ENCODE measurements around the gene OR10G6.
"Not testable (repeated sequence)": the region's sequence is repeated elsewhere in the genome, so short reads cannot be mapped to it uniquely, and the experiment has no call there.

The OR10G6 gene, protein sequence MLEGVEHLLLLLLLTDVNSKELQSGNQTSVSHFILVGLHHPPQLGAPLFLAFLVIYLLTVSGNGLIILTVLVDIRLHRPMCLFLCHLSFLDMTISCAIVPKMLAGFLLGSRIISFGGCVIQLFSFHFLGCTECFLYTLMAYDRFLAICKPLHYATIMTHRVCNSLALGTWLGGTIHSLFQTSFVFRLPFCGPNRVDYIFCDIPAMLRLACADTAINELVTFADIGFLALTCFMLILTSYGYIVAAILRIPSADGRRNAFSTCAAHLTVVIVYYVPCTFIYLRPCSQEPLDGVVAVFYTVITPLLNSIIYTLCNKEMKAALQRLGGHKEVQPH

DNA sequence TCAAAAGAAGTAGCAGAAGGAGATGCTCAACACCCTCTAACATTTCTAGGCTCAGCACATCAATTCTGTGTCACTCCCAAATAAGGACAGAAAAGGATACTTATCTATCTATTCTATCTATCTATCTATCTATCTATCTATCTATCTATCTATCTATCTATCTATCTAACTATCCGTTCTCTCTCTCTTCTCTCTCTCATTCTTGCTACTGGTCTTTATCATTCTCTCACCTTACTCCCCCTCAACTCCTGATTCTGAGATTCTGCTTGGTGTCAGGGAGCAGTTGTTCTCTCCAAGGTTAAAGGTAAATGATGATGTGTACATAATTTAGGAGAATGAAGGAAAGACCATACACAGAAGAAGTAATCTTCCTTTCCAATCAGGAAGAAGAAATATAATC is at the start of gene OR10G6:
Gene OR10G6 (minus strand): TSS at position 43 of the 400 bp plus-strand sequence. CDS start 0 bp downstream, at position 43.
- no peak for DNase-seq

DNA sequence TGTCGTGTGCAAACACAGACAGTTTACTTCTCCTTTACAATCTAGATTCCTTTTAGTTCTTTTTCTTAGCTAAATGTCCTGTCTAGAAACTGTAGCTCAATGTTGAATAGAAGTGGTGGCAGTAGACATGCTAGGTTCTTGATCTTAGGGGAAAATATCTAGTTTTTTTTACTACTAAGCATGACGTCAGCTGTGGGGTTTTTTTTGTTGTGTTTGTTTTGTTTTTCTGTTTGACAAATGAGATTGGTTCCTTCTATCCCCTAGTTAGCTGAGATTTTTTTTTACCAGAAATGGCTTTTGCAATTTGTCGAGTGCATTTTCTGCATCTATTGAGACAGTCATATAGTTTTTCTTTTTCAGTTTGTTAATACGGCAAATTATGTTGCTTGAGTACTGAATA is 48.5 kb upstream of the OR10G6 start:
- DNase-seq, result no peak

DNA sequence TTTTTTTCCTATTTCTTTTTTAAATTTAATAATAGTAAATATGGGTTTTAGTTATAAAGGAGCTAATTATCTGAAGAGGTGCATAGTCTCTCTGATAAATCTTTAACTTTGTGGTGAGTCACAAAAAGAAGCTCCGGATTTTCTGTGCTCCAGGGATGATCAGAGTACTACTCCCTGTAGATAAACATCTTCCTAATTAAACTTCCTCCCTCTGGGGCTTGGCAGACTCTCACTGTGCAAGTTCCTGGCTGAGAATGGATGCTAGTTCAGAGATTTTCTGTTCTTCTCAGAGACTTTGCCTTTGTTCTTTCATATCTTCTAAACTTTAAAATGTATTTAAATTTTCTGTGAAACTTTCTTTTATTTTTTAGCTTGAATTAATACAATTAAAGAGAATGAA is 46.3 kb upstream of the OR10G6 start, which contains the start of gene OR10G7:
Gene OR10G7 (minus strand): TSS at position 72 of the 400 bp plus-strand sequence. CDS start 2,324 bp downstream, outside the sequence.
- DNase-seq, result no peak

DNA sequence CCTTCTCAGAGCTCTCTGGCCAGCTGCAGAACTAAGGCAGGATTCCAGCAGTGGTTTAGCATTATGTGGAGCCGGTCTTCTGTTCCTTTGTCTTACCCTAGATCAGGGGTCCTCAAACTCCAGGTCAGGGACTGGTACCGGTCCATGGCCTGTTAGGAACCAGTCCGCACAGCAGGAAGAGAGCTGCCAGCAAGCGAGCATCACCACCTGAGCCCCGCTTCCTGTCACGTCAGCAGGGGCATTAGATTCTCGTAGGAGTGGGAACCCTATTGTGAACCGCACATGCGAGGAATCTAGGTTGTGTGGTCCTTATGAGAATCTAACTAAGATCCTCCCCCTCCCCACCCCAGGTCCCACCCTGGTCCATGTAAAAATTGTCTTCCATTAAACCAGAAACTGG is 44.6 kb upstream of the OR10G6 start:
- no peak for DNase-seq

DNA sequence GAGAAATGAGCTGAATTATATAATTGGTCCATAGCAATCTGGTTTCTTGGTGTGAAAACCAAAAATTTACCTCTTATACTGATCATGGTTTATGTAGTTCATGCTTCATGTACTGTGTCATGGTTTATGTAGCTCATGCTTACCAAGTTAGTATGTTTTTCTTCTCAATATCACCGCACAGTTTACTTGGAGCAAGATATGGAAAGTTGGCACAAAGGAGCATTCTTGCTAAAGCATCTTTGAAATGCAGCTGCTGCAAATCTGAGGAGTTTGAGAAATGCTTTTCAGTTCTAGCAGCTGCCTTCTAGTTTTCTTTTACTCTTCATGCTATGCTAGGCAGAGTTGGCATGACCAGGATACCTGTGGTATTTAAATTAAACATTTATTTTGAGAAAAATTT is 41.7 kb upstream of the OR10G6 start:
- DNase-seq, result no peak

DNA sequence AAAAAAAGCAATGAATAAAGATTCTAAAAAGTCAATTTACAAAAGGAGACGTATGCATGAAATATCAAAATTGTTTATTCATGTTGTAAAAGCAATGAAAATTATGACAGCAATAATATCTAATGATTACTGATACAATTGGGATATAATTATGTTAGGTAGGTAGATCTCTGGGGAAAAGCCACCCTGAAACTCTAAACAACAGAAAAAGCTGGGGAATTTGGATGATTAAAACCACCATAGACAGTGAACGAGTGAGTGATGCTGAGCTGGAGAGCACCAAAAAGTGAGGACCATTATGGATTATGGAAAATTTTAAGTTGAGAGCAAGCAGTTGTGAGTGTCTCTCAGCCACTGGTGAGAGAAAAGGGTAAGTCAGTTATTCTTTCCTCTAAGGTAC is 31.5 kb upstream of the OR10G6 start, which contains the start of gene OR10G8:
Gene OR10G8 (plus strand): TSS at position 301 of the 400 bp plus-strand sequence. CDS start 2,825 bp downstream, outside the sequence.
- DNase-seq, result no peak

DNA sequence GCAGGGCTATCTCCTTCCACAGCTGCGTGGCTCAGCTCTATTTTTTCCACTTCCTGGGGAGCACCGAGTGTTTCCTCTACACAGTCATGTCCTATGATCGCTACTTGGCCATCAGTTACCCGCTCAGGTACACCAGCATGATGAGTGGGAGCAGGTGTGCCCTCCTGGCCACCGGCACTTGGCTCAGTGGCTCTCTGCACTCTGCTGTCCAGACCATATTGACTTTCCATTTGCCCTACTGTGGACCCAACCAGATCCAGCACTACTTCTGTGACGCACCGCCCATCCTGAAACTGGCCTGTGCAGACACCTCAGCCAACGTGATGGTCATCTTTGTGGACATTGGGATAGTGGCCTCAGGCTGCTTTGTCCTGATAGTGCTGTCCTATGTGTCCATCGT is 20.9 kb upstream of the OR10G6 start:
- DNase-seq, result not testable (repeated sequence)

DNA sequence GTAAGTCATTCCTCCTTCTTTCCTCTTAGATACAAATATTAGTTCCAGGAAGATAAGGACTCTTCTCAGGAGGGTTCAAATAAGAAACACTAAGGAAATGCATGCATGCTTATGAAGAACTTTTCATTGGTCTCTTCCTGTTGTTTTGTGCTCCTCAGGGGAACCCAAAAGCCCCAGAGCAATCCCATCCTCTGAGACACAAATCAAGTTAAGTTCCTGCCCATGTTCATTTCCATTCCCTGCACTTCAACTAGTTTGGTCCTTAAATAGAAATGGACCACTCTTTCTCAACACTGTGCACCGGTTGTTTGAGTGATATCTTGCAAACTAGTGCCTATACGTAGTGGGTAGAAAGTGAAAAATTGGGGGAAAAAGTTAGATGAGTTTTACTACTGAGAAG is 17.7 kb upstream of the OR10G6 start, which contains the start of gene OR10G4:
Gene OR10G4 (plus strand): TSS at position 301 of the 400 bp plus-strand sequence. CDS start 2,578 bp downstream, outside the sequence.
- no peak for DNase-seq

DNA sequence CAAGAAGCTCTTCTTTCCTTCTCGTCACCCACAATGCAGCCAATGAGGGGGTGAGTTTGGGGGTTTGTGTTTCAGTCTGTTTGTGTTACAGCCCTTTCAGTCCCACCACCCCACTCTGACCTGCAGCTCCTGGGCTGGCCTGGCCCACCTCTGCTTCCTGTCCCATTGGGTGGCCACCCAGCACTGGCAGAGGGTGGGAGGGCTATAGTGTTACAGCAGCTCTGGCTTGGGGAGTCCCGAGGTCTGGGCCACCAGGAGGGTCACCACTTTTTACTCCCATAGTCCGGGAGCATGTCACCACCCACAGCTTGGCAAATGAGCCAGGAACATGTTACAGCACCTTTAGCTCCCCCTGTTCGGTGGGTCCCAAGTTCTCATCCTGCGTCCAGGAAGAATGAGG is 15.7 kb downstream of the OR10G6 start:
- no peak for DNase-seq

DNA sequence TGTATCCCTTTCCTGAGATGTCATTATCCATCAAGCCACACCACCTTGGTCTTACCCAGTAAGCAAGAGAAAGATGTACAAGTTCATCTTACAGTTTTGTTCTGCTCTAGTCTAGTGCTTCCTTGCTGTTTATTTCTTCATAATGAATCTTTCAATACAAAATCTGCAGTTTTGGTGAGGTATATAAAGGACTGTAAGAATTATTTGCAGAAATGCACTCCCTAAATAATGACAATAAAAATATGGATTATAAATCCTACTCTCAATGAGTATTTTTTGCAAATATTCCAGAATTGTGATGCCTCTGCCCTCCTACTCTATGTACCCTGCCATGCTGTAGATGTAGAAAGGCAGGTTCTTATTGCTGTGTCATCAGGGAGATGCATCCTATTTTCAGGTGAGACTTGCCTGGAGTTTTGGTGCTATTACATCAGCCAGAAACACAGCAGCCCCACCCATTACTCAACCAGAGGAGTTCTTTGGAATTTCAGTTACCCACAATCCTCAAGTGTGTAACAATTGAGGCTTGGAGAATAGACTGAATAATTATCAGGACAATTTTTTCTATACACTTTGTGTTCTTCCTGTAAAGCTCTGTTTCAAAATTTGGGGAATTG is 17.1 kb downstream of the OR10G6 start, which contains the start of gene OR10S1:
Gene OR10S1 (minus strand): TSS at position 51 of the 617 bp plus-strand sequence. CDS start 117 bp downstream, outside the sequence.
- DNase-seq, result no peak

DNA sequence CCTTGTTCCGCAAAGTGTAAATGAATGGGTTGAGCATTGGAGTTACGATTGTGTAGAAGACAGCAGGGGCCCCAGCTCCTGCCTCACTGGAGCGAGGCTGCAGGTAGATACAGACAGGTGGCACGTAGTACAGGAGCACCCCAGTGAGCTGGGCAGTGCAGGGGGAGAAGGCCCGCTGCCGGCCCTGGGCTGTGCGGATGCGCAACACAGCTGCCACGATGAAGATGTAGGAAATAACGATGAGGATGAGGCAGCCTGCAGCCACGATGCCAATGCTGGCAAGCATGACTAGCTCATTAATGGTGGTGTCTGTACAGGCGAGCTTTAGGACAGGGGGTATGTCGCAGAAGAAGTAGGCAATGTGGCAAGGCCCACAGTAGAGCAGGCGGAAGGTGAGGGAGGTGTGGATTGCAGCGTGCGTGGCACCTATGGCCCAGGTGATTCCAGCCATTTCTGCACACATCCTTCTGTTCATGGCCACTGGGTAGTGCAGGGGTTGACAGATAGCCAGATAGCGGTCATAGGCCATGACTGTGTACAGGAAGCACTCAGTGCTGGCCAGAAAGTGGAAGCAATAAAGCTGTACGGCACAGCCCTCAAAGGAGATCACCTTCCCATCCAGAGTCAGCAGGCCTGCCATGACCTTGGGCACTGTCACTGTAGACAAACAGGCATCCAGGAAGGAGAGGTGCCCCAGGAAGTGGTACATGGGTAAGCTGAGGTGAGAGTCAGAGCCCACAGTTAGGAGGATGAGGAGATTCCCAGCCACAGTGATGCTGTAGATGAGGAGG is 18.0 kb downstream of the OR10G6 start:
- DNase-seq, result no peak

DNA sequence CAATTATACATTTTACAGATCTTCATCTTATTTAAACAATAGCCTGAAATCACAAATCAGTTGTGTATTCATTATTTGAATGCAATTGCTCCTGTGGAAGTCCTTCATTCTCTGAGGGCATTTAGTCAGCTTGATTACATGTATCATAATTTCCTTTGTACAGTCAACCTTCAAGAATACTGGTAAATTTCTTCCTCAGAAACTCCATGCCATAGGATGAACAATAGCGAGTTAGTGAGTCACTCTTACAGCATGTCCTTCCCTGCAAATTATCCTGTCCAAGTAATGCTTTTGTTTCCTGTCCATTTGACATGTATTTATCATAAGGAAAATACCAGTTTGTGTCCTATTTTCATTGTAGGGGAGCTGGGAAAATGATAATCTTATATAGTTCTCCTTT is 21.1 kb downstream of the OR10G6 start:
- DNase-seq, result no peak

DNA sequence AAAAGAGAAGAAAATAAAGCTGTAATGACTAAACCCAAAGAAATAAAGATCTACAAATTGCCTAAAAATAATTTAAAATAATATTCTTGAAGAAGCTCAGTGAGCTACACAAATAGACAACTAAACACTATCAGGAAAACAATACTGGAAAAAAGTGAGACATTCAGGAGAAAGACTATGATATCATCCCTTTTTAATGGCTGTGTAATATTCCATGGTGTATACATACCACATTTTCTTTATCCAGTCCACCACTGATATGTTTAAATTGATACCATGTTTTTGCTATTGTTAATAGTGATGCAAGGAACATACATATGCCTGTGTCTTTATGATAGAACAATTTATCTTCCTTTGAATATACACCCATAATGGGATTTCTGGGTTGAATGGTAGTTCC is 38.2 kb downstream of the OR10G6 start:
- DNase-seq, result no peak

DNA sequence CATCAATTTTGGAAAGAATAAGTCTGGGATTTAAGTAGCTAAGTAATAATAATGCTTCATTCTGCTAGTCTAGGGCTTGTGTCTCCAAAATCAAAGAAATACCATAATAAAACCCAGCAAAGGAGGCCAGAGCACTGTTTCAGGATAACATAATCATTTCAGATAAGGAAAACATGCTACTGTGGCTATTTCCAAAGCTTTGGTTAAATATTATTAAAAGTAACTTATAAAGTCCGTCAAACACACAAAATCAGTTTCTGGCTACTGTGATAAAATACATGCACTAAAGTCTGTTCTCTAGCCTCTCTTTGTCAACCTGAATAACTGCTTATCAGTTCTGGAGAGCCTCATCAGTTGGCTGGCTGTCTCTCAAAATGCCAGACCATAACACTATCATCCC is 49.8 kb downstream of the OR10G6 start:
- no peak for DNase-seq
